ENCODE results near the gene KRT86. TPM values are rescaled to one million over a fixed set of nuclear protein-coding genes. Genes with fewer than 3 reads are reported as not detected.

The KRT86 gene
- total RNA-seq, 2 donors from 2014 or later, result 0.20 TPM; not detected in 1

Other genes starting within 250 kb of the KRT86 start
- 100 to 1,000 TPM in 1 of 2 donors, 10 to 100 TPM in 1; 37.7 to 182 TPM for gene NR4A1, start 223.2 kb upstream of the KRT86 start, total RNA-seq
- 10 to 100 TPM; 35.0 to 36.3 TPM for gene ATG101, start 204.7 kb upstream of the KRT86 start, total RNA-seq
- gene SMIM41, start 194.9 kb upstream of the KRT86 start, total RNA-seq, result under 1 TPM in 1 of 2 donors, not detected in 1; 0.31 TPM
- gene KRT80, start 82.6 kb upstream of the KRT86 start, total RNA-seq, result 1 to 10 TPM in 1 of 2 donors, not detected in 1; 1.1 TPM
- gene KRT7, start 41.4 kb upstream of the KRT86 start, total RNA-seq, result under 1 TPM; 0.78 to 0.89 TPM
- not detected for gene KRT81, start 16.9 kb downstream of the KRT86 start, total RNA-seq
- not detected for gene KRT83, start 46.8 kb downstream of the KRT86 start, total RNA-seq
- gene KRT85, start 92.8 kb downstream of the KRT86 start, total RNA-seq, result not detected
- gene KRT84, start 111.0 kb downstream of the KRT86 start, total RNA-seq, result not detected
- not detected for gene KRT82, start 131.7 kb downstream of the KRT86 start, total RNA-seq
- gene KRT75, start 159.7 kb downstream of the KRT86 start, total RNA-seq, result not detected
- not detected for gene KRT6B, start 177.5 kb downstream of the KRT86 start, total RNA-seq
- gene KRT6C, start 199.2 kb downstream of the KRT86 start, total RNA-seq, result not detected
- gene KRT6A, start 218.6 kb downstream of the KRT86 start, total RNA-seq, result not detected
- under 1 TPM in 1 of 2 donors, not detected in 1; 0.24 TPM for gene KRT5, start 245.7 kb downstream of the KRT86 start, total RNA-seq

Data from left colon (tissue), 2 donors.